GM18508 (cell line): ENCODE results near the gene CDH24.

Experiments
- ATAC-seq: cut with Tn5 transposase; IDR thresholded peaks from one replicate; pipeline ENCODE4 v1.9.1; 2021; ENCODE audit warnings: moderate number of reproducible peaks; ENCODE audit not compliant: insufficient read depth, unreplicated experiment

The CDH24 gene

GRCh38 chr14:23066855-23067744 lies 9.8 kb upstream of the CDH24 start:
- no peak for ATAC-seq

- ATAC-seq = no peak
Measured at GRCh38 chr14:23066368-23066767, 9.0 kb upstream of the CDH24 start.

- ATAC-seq = no peak
Measured at GRCh38 chr14:23063601-23064000, 6.3 kb upstream of the CDH24 start.

- ATAC-seq = no peak
Measured at GRCh38 chr14:23062002-23062401, 4.7 kb upstream of the CDH24 start.

- ATAC-seq = no peak
Measured at GRCh38 chr14:23060536-23061260, 3.4 kb upstream of the CDH24 start.

GRCh38 chr14:23058654-23059504 lies 1.6 kb upstream of the CDH24 start:
- ATAC-seq = no peak

- ATAC-seq = no peak
Measured at GRCh38 chr14:23057757-23058653, 685 bp upstream of the CDH24 start.

GRCh38 chr14:23056145-23056955 lies 970 bp downstream of the CDH24 start:
- no peak for ATAC-seq

- ATAC-seq = no peak
Measured at GRCh38 chr14:23055621-23056144, 1.6 kb downstream of the CDH24 start.

GRCh38 chr14:23055147-23055550 lies 2.2 kb downstream of the CDH24 start:
- no peak for ATAC-seq

- ATAC-seq = no peak
Measured at GRCh38 chr14:23054000-23054811, 3.1 kb downstream of the CDH24 start.

GRCh38 chr14:23053426-23053825 lies 3.9 kb downstream of the CDH24 start:
- no peak for ATAC-seq

- ATAC-seq = no peak
Measured at GRCh38 chr14:23052671-23053070, 4.6 kb downstream of the CDH24 start.

GRCh38 chr14:23052182-23052623 lies 5.1 kb downstream of the CDH24 start:
- no peak for ATAC-seq

- ATAC-seq = no peak
Measured at GRCh38 chr14:23051141-23052057, 5.9 kb downstream of the CDH24 start.

- no peak for ATAC-seq
Measured at GRCh38 chr14:23049011-23049410, 8.3 kb downstream of the CDH24 start.
